Activated T-cell treated with anti-CD3 and anti-CD28 coated beads, Interleukin-2, amount 50 U/mL, for 1 hour (primary cell): ENCODE data around the gene PAPPA2.
"Not testable (repeated sequence)": the region's sequence is repeated elsewhere in the genome, so short reads cannot be mapped to it uniquely, and the experiment has no call there.

ENCODE experiments used
- DNase-seq: peaks from one replicate; pipeline ENCODE4 v3.0.0-alpha.2; 2020

The PAPPA2 gene

GRCh38 chr1:176612791-176613190 is 149.8 kb downstream of the PAPPA2 start:
- no peak for DNase-seq

- DNase-seq: no peak
Measured at GRCh38 chr1:176617881-176618280, 154.9 kb downstream of the PAPPA2 start.

GRCh38 chr1:176619261-176619660 is 156.3 kb downstream of the PAPPA2 start:
- no peak for DNase-seq

GRCh38 chr1:176625365-176625764 is 162.4 kb downstream of the PAPPA2 start:
- DNase-seq: no peak

GRCh38 chr1:176626572-176627061 is 163.6 kb downstream of the PAPPA2 start:
- DNase-seq: no peak

GRCh38 chr1:176628775-176629174 is 165.8 kb downstream of the PAPPA2 start:
- no peak for DNase-seq

- not testable (repeated sequence) for DNase-seq
Measured at GRCh38 chr1:176634733-176635132, 171.8 kb downstream of the PAPPA2 start.

- DNase-seq: no peak
Measured at GRCh38 chr1:176638713-176639526, 175.9 kb downstream of the PAPPA2 start.

- no peak for DNase-seq
Measured at GRCh38 chr1:176643536-176643935, 180.6 kb downstream of the PAPPA2 start.

- DNase-seq: no peak
Measured at GRCh38 chr1:176648556-176648955, 185.6 kb downstream of the PAPPA2 start.

- no peak for DNase-seq
Measured at GRCh38 chr1:176656257-176656995, 193.5 kb downstream of the PAPPA2 start.

- no peak for DNase-seq
Measured at GRCh38 chr1:176669782-176670181, 206.8 kb downstream of the PAPPA2 start.

- no peak for DNase-seq
Measured at GRCh38 chr1:176670853-176671252, 207.9 kb downstream of the PAPPA2 start.

GRCh38 chr1:176682830-176683535 is 220.0 kb downstream of the PAPPA2 start:
- DNase-seq: no peak

GRCh38 chr1:176691251-176692228 is 228.6 kb downstream of the PAPPA2 start:
- no peak for DNase-seq

- no peak for DNase-seq
Measured at GRCh38 chr1:176692431-176692830, 229.5 kb downstream of the PAPPA2 start.

GRCh38 chr1:176692988-176693696 is 230.2 kb downstream of the PAPPA2 start:
- no peak for DNase-seq

- DNase-seq: no peak
Measured at GRCh38 chr1:176693697-176694329, 230.8 kb downstream of the PAPPA2 start.

- DNase-seq: no peak
Measured at GRCh38 chr1:176694713-176695112, 231.7 kb downstream of the PAPPA2 start.

- DNase-seq: no peak
Measured at GRCh38 chr1:176696109-176696508, 233.1 kb downstream of the PAPPA2 start.

- DNase-seq: no peak
Measured at GRCh38 chr1:176696689-176697088, 233.7 kb downstream of the PAPPA2 start.
